KOPT-K1 (cell line): ENCODE data around the gene GPER1.
"Not testable (repeated sequence)": the region's sequence is repeated elsewhere in the genome, so short reads cannot be mapped to it uniquely, and the experiment has no call there.

Experiments
- H3K27ac ChIP-seq: fragments of 200-600 bp; sonication (generic); 2 replicates; pipeline ENCODE4 v1.5.1; 2016; ENCODE audit warnings: antibody characterized with exemption, mild to moderate bottlenecking, low read depth, low read length; ENCODE audit not compliant: poor library complexity, severe bottlenecking
- H3K36me3 ChIP-seq: fragments of 200-600 bp; sonication (generic); 2 replicates; pipeline ENCODE4 v1.5.1; 2017; ENCODE audit warnings: antibody characterized with exemption, mild to moderate bottlenecking, low read length, moderate library complexity; ENCODE audit not compliant: insufficient read depth
- H3K9me3 ChIP-seq: fragments of 200-600 bp; sonication (generic); 2 replicates; pipeline ENCODE4 v1.5.1; 2017; ENCODE audit warnings: antibody characterized with exemption, low read length, mild to moderate bottlenecking; ENCODE audit not compliant: insufficient read depth, poor library complexity, severe bottlenecking

The GPER1 gene

DNA sequence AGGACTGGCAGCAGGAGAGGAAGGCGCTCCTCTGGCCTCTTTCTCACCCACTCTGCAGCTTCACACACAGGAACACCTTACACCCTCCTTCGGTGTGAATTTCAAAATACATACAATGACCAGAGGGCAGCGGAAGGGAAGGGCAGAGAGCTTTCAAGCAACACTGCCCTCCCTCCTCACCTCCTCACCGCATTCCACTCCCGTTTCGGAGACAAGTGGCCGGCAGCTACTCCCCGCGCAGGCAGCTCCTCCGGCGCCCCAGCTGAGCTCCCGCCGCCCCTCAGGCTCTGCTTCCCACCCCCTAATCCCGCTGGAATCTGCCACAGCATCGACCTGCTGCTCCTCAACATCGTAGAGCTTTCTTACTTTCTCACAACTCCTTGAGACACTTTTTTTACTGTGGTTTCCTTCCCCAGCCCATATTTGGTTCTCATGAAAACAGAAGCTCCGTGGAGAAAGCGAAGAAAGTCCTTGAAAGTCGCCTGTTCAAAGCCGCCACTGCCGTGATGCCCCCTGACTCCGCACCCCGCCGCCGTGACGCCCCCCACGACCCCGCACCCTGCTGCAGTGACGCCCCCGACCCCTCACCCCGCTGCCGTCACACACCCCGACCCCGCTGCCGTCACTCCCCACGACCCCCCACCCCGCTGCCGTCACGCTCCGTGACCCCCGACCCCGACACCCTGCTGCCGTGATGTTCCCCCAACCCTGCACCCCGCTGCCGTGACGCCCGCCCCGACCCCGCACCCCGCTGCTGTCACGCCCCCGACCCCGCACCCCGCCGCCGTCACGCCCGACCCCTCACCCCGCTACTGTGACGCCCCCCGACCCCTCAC lies 14.6 kb upstream of the GPER1 start:
- Histone ChIP-seq H3K9me3 (peaks cover 6% of the 10 kb centered on the region), H3K27ac (no peak overlapping the region), H3K36me3 (no peaks in the 10 kb centered on the region)

DNA sequence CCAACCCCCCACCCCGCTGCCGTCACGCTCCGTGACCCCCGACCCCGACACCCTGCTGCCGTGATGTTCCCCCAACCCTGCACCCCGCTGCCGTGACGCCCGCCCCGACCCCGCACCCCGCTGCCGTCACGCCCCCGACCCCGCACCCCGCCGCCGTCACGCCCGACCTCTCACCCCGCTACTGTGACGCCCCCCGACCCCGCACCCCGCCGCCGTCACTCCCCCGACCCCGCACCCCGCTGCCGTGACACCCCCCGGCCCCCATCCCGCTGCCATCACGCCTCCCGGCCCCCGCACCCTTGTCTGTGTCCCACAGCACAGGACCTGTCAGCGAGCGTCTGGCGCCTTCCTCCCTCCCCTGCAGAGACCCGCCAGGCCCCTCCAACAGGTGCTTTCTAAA lies 13.9 kb upstream of the GPER1 start:
- H3K9me3 ChIP-seq, H3K27ac ChIP-seq, H3K36me3 ChIP-seq: not testable (repeated sequence)

DNA sequence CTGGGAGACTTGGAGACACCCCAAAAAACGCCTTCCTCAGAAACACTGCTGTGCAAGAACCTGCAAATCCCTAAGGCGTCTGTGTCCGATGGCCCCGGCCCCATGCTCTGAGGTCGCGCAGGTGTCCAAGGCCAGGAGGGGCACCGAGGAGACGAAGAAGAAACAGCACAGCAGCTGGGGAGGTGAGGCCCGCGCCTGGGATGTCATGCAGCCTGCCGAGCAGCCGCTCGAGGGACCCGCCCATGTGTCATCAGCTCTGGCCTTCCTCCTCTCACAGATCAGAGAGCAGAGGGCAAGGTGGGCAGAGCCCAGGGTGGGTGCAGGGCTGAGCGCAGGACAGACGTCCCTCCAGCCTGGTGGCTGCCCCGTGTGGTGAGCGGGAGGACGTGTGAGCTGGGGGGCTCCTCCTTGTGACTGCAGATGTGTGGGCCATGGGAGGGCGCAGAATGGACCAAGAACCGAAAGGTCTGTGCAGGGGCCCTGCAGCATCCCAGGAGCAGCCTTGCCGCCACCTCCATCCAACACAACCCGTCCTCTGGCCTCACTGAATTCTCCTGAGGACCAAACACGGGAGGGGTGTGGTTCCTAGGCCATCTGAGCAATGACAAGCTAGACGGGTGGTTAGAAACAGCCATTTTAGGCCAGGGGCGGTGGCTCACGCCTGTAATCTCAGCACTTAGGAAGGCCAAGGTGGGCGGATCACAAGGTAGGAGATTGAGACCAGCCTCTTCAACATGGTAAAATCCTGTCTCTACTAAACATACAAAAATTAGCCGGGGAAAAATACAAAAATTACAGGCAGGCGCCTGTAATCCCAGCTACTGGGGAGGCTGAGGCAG lies 13.1 kb upstream of the GPER1 start:
- peaks cover 6% of the 10 kb centered on the region for H3K9me3 ChIP-seq
- H3K27ac ChIP-seq, result no peak overlapping the region
- no peaks in the 10 kb centered on the region for H3K36me3 ChIP-seq

DNA sequence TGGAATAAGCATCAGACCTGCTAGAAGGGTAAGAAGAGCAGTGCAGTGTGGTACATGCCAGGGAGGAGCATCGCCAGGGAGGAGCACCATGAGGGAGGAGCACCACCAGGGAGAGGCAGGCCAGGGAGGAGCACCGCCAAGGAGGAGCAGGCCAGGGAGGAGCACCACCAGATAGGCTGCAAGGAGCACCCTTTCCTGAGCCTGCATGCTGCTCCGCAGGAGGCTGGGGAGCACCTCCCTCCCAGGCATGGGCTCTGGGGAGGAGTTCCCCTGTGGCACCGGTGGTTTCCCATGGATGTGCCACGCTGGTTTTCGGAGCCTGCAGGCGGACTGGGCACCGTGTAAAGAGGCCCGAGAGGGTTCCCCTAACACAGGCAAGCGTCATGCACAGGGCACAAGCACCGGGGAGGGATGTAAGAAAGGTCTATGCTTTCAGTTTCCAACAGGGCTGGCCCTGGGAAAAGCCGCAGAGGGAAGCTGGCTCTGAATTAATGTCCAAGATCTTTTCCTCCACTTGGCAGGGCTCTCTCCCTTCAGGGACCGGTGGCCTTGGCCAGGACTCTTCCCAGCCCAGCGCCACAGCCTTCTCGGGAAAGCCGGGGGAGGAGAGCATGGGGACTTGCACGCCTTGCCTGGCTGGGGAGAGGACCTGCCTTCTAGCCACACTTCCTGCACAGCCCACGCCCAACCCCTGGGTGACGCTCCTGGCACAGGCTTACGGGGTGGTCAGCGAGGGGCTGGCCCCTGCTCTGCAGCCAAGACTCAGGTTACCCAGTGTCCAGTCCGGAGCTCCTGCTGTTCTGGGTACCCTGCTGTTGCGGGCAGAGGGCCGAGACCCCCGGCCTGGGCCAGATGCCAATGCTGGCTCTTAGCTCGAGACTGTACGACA lies 11.5 kb upstream of the GPER1 start:
- Histone ChIP-seq H3K27ac (no peak overlapping the region), H3K36me3 (no peaks in the 10 kb centered on the region), H3K9me3 (no peaks in the 10 kb centered on the region)

DNA sequence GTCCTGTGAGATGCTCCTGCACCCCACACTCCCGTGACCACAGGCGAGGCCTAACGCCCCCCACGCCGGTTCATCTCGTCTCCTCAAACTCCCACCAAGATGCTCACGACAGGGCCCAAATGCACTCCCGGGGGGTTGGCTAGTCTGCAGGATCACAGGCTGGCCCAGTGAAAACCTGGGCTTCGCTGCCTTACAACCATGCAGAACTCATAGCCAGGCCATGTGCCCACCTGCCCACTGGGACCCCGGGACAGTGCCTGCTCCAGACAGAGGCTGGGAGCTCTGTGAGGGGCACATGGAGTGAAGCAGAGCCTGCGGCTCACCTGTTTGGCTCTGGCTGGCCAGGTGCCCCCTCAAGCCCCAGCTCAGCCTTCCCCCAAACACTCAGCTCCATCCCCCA lies 9.4 kb upstream of the GPER1 start:
- Histone ChIP-seq H3K9me3 (no peaks in the 10 kb centered on the region), H3K36me3 (no peaks in the 10 kb centered on the region), H3K27ac (no peak overlapping the region)

DNA sequence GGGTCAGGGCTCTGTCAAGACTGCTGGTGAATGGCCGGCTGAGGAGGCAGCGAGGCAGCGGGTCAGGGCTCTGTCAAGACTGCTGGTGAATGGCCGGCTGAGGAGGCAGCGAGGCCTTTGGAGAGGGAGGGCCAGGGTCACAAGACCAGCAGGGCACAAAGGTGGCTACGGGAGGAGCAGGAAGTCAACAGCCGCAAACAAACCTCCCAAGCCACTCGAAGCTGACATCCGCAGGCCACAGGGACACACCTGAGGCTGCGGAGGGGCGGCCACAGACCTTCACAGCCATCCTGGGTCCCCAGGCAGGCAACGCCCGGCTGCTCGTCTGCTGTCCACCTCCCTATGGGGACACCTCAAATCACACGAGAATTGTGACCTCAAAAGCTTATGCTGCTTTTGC lies 8.9 kb upstream of the GPER1 start:
- H3K9me3 ChIP-seq, result no peaks in the 10 kb centered on the region
- H3K27ac ChIP-seq, result no peak overlapping the region

DNA sequence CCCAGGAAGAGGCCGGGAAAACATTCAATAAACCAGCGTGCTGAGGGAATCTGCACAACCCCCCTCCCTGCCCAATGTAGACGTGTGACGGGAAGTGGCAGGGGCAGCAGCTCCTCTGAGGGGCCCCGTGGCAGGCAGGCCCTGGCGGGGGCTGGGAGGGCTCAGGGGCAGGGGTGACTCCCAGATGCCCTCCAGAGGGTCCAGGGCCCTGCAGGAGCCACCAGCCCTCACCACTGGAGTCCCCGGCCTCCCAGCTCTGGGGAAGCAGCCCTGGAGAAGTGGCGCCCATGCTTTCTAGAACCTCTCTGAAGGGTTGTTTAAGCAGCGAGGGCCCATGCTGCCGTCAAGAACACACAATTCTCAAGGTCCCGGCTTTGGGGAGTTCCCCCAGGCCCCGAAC lies 8.4 kb upstream of the GPER1 start:
- no peaks in the 10 kb centered on the region for H3K9me3 ChIP-seq
- no peak overlapping the region for H3K27ac ChIP-seq
- H3K36me3 ChIP-seq, result no peaks in the 10 kb centered on the region

More for the DNA sequence above, 8.9 kb upstream of the GPER1 start:
- no peaks in the 10 kb centered on the region for H3K36me3 ChIP-seq

DNA sequence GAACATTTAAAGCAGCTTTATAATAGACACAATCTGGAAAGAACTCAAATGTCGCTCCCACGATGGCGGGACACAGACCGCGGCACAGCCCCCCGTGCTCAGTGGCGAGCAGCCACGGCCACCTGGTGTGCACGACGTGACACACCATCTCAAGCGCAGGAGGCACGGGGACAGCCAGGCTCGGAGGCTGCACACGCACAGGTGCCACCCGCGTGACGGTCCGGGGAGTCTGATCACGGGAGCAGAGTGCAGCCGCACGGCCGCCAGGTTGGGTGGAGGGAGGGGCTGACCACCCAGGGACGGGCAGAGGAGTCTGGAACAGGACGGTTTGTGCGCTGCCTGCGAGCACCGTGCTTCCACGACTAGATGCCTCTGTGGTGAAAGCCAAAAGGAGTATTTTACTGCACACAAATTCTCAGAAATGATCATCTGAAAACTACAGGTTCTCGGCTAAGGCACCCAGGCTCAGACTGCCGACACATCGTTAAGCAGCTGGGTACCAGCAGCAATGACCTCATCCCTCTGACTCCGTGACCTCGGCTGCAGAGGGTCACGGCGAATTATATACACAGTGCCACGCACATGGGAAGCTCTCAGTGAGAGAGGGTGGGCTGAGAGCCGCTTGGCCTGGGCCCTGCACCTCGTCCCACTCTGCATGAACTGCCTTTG lies 7.5 kb upstream of the GPER1 start:
- no peak overlapping the region for H3K27ac ChIP-seq

DNA sequence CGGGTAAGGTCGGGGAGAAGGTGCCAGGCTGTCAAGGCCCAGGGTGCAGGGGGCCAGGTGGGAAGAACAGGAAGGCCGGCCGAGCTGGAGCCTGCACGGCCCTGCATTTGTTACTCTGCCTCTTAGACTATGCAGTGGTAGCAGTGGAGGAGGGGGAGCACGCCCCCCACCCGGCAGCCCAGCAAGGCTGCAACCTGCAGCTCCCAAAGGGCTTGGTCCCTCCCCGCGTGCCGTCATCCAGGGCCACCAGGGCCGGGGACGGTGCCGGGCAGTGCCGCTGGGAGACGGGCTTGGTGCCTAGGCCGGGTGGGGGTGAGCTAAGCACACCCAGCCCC lies 7.0 kb upstream of the GPER1 start:
- no peaks in the 10 kb centered on the region for H3K9me3 ChIP-seq
- no peaks in the 10 kb centered on the region for H3K36me3 ChIP-seq
- no peak overlapping the region for H3K27ac ChIP-seq

More for the DNA sequence above, 7.5 kb upstream of the GPER1 start:
- no peaks in the 10 kb centered on the region for H3K36me3 ChIP-seq
- H3K9me3 ChIP-seq, result no peaks in the 10 kb centered on the region

DNA sequence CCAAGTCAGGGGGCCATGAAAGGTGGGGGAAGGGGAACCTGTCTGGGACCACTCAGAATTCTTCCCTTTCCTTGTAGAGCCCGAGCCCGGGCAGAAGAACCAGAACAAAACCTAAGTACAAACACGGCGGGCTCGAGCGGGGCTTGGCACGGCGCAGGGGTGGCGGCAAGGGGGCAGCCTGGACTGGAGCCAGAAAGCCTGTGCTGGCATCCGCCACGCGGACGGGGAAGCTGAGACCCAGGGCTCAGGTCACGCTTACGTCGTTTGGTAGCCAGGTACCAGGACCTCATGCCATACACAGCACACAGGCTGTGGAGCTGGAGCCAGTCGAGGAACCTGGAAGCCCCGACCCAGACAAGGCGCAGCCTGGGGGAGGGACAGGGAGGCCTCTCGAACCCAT lies 6.6 kb upstream of the GPER1 start:
- Histone ChIP-seq H3K36me3 (no peaks in the 10 kb centered on the region), H3K9me3 (no peaks in the 10 kb centered on the region), H3K27ac (no peak overlapping the region)

DNA sequence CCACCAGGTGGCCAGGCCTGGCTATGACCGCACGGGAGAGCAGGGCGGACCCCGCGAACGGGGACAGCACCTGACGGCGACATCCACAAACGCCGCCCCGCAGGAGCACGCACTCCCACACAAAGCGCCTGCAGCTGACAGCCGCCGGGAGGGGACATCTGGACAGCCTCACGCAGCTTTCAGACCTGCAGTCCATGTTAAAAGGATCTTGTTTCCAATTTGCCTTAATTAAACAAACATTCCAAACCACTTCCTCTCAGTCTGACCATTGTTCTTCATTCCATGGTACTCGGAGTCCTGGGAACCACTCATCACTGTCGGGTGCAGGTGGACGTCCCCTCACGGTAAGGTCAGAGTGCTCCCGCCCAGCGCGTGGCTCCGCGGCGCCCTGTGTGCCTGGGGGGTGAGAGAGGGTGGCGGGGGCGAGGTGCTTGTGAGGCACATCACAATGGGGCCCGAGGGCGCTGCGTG lies 5.9 kb upstream of the GPER1 start:
- Histone ChIP-seq H3K27ac (no peak overlapping the region), H3K36me3 (no peaks in the 10 kb centered on the region), H3K9me3 (no peaks in the 10 kb centered on the region)

DNA sequence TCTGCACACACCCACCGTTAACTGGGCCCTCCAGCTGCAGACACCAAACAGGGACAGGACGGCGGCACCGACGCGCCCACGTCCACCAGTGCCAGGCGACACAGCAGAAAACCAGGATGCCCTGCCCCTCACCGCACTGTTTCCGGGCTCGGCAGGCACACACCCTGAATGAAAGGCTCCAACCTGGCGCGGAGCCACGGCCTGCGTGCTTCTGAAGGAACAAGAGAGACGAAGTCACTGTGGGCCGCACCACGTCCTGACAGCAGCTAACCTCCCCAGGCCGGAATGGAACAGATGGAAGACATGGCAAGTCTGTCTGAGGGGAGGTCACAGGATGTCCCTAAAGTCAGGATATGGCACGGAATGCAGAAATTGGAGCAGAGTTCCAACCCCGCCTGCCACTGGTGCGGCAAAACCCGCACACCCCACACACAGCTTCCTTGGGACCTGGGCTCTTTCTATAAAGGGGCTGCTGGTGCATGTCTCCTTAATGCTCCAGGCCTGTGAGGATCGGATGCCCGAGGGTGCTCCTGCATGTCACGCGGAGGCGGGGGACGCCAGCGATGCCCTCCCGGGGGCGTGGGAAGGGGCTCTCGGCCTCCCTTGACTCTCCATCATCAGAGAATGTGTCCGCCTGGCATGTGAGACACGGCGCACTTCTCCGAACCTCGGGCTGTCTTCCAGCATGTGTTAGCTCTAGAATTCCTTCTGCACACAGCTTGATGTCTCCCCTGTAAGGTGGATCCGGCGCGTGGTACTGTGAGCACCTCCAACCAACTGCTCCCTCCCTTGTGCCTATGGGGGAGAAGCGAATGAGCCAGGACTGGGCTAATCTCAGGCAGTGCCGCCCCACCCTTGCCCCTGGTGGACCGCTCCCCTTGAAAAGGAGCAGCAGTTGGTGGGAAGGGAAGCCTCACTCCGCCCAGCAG lies 3.9 kb upstream of the GPER1 start:
- H3K27ac ChIP-seq, result no peak overlapping the region
- H3K36me3 ChIP-seq, result no peaks in the 10 kb centered on the region
- H3K9me3 ChIP-seq, result no peaks in the 10 kb centered on the region

DNA sequence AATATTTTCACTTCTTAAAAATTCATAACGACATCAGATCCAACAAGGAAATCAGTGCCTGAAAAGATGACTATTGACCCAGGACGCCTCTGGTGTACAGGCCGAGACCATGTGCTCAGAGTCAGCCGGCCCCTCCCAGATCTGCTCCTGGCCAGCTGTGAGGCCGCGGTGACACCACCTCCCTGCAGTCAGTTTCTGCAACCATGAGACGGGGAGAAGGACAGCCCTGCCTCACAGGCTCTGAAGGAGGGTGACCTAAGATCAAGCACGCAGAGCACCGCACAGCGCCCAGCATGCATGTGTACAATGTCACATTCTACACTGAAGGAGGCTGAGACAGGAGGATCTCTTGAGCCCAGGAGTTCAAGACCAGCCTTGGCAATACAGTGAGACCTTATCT lies 2.6 kb upstream of the GPER1 start:
- Histone ChIP-seq H3K9me3 (no peaks in the 10 kb centered on the region), H3K36me3 (no peaks in the 10 kb centered on the region), H3K27ac (no peak overlapping the region)
